ENCODE measurements around the gene ARHGAP32.

DNA sequence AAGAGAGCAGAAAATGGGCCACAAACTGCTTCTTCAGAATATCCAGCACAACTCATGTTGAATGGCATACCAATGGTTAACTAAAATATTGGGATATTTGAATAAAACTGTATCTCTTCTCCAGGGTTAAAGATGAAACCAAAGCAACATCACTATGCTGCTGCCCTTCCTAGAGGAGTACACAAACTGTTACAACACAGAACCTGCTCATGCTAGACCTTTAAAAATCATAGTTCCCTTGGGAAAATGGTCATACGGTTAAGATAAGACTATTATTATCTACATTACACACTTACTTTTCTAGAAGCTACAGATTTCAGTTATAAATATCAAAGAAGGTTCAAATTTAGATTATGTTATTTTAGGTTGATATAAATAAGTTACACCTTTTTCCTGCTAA is 170.8 kb downstream of the ARHGAP32 start:
- TF ChIP-seq, protein P1, sequence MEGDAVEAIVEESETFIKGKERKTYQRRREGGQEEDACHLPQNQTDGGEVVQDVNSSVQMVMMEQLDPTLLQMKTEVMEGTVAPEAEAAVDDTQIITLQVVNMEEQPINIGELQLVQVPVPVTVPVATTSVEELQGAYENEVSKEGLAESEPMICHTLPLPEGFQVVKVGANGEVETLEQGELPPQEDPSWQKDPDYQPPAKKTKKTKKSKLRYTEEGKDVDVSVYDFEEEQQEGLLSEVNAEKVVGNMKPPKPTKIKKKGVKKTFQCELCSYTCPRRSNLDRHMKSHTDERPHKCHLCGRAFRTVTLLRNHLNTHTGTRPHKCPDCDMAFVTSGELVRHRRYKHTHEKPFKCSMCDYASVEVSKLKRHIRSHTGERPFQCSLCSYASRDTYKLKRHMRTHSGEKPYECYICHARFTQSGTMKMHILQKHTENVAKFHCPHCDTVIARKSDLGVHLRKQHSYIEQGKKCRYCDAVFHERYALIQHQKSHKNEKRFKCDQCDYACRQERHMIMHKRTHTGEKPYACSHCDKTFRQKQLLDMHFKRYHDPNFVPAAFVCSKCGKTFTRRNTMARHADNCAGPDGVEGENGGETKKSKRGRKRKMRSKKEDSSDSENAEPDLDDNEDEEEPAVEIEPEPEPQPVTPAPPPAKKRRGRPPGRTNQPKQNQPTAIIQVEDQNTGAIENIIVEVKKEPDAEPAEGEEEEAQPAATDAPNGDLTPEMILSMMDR (IDR thresholded peaks at IDR 0.05; ENCODE audit: poor library complexity, severe bottlenecking) = no peak
- TF ChIP-seq TAF1 (IDR thresholded peaks at IDR 0.05; ENCODE audit: low read depth) (no peak), RAD21 (conservative IDR thresholded peaks at IDR 0.05) (no peak), EP300 (conservative IDR thresholded peaks at IDR 0.05; ENCODE audit: poor library complexity, severe bottlenecking) (no peak), POLR2AphosphoS5 (IDR thresholded peaks at IDR 0.05) (no peak), EZH2 (IDR thresholded peaks at IDR 0.05; ENCODE audit: borderline replicate concordance, insufficient read depth, low read length, poor library complexity, severe bottlenecking) (no peak)
- TF ChIP-seq, protein P2, sequence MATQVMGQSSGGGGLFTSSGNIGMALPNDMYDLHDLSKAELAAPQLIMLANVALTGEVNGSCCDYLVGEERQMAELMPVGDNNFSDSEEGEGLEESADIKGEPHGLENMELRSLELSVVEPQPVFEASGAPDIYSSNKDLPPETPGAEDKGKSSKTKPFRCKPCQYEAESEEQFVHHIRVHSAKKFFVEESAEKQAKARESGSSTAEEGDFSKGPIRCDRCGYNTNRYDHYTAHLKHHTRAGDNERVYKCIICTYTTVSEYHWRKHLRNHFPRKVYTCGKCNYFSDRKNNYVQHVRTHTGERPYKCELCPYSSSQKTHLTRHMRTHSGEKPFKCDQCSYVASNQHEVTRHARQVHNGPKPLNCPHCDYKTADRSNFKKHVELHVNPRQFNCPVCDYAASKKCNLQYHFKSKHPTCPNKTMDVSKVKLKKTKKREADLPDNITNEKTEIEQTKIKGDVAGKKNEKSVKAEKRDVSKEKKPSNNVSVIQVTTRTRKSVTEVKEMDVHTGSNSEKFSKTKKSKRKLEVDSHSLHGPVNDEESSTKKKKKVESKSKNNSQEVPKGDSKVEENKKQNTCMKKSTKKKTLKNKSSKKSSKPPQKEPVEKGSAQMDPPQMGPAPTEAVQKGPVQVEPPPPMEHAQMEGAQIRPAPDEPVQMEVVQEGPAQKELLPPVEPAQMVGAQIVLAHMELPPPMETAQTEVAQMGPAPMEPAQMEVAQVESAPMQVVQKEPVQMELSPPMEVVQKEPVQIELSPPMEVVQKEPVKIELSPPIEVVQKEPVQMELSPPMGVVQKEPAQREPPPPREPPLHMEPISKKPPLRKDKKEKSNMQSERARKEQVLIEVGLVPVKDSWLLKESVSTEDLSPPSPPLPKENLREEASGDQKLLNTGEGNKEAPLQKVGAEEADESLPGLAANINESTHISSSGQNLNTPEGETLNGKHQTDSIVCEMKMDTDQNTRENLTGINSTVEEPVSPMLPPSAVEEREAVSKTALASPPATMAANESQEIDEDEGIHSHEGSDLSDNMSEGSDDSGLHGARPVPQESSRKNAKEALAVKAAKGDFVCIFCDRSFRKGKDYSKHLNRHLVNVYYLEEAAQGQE (IDR thresholded peaks at IDR 0.05; ENCODE audit: borderline replicate concordance) = no peak
